Skeletal muscle tissue (tissue), 4 donors: ENCODE data around the gene RASGRF2. TPM values are rescaled to one million over a fixed set of nuclear protein-coding genes. Genes with fewer than 3 reads are reported as not detected.

Source experiments
- H3K27ac ChIP-seq: one replicate; pipeline ENCODE4 v1.7.0; 2013; ENCODE audit warnings: mild to moderate bottlenecking, low read depth, low read length, inconsistent platforms
- H3K27me3 ChIP-seq, 3 donors: one replicate each; pipeline ENCODE4 v1.7.0; 2013; ENCODE audit warnings: low read length in 3 of 3; ENCODE audit not compliant: control insufficient read depth in 3 of 3, insufficient read depth in 3 of 3
- H3K36me3 ChIP-seq, 3 donors: one replicate each; pipeline ENCODE4 v1.7.0; 2013; ENCODE audit warnings: low read length in 3 of 3; ENCODE audit not compliant: control insufficient read depth in 3 of 3, insufficient read depth in 3 of 3
- H3K4me1 ChIP-seq, 3 donors: one replicate each; pipeline ENCODE4 v1.7.0; 2013; ENCODE audit warnings: low read length in 3 of 3, mild to moderate bottlenecking in 3 of 3; ENCODE audit not compliant: control insufficient read depth in 3 of 3, insufficient read depth in 3 of 3
- H3K4me3 ChIP-seq, 3 donors: one replicate each; pipeline ENCODE4 v1.7.0; 2013; ENCODE audit warnings: low read length in 3 of 3
- H3K9ac ChIP-seq, 3 donors: one replicate each; pipeline ENCODE4 v1.7.0; 2013; ENCODE audit warnings: low read length in 3 of 3, mild to moderate bottlenecking in 3 of 3, moderate library complexity in 2 of 3, low read depth in 1 of 3
- H3K9me3 ChIP-seq, 3 donors: one replicate each; pipeline ENCODE4 v1.7.0; 2013; ENCODE audit warnings: low read length in 3 of 3; ENCODE audit not compliant: control insufficient read depth in 3 of 3
- total RNA-seq: library from RNA; depleted of rRNA; stranded (reverse); fragments of >200 nt; gene quantifications from one replicate; pipeline ENCODE4 v1.2.3, GENCODE V29; 2014
- donor health status: Osteomylitis.

RASGRF2 gene
- total RNA-seq, 1 donor from 2014 or later, result 1.0 TPM

- peaks cover 0 to 8% (median 7%) of the 10 kb centered on the region in 3 donors for H3K4me1 ChIP-seq
- H3K27ac ChIP-seq, result no peak overlapping the region
- H3K9ac ChIP-seq, result no peak overlapping the region
- no peaks in the 10 kb centered on the region for H3K9me3 ChIP-seq
- peaks cover 20 to 24% (median 24%) of the 10 kb centered on the region in 3 donors for H3K27me3 ChIP-seq
- no peaks in the 10 kb centered on the region for H3K36me3 ChIP-seq
- H3K4me3 ChIP-seq, result no peak overlapping the region
These were observed 2.7 kb downstream of the RASGRF2 start for GRCh38 chr5:80962630-80963520.

- Histone ChIP-seq H3K9ac (no peak overlapping the region), H3K36me3 (no peaks in the 10 kb centered on the region), H3K27me3 (peaks cover 18 to 24% (median 24%) of the 10 kb centered on the region in 3 donors), H3K9me3 (no peaks in the 10 kb centered on the region), H3K4me3 (no peak overlapping the region), H3K27ac (no peak overlapping the region), H3K4me1 (peaks cover 0 to 8% (median 7%) of the 10 kb centered on the region in 3 donors)
These were observed 3.3 kb downstream of the RASGRF2 start for GRCh38 chr5:80963521-80963895.

- no peaks in the 10 kb centered on the region for H3K36me3 ChIP-seq
- no peak overlapping the region for H3K4me3 ChIP-seq
- H3K4me1 ChIP-seq, result peaks cover 0 to 8% (median 7%) of the 10 kb centered on the region in 3 donors
- H3K9me3 ChIP-seq, result no peaks in the 10 kb centered on the region
- no peak overlapping the region for H3K9ac ChIP-seq
- peaks cover 18 to 23% (median 22%) of the 10 kb centered on the region in 3 donors for H3K27me3 ChIP-seq
- H3K27ac ChIP-seq, result no peak overlapping the region
These were observed 3.9 kb downstream of the RASGRF2 start for GRCh38 chr5:80963966-80964481.

- Histone ChIP-seq H3K9ac (no peak overlapping the region), H3K4me1 (peaks cover 0 to 8% (median 7%) of the 10 kb centered on the region in 3 donors), H3K9me3 (no peaks in the 10 kb centered on the region), H3K4me3 (no peak overlapping the region), H3K27me3 (peaks cover 14 to 19% (median 18%) of the 10 kb centered on the region in 3 donors), H3K27ac (no peak overlapping the region), H3K36me3 (no peaks in the 10 kb centered on the region)
These were observed 4.3 kb downstream of the RASGRF2 start for GRCh38 chr5:80964491-80964890.

GRCh38 chr5:80964919-80965318, 4.8 kb downstream of the RASGRF2 start:
- Histone ChIP-seq H3K36me3 (no peaks in the 10 kb centered on the region), H3K9me3 (no peaks in the 10 kb centered on the region), H3K4me3 (no peak overlapping the region), H3K27ac (no peak overlapping the region), H3K27me3 (peaks cover 10 to 14% (median 14%) of the 10 kb centered on the region in 3 donors), H3K9ac (no peak overlapping the region), H3K4me1 (peaks cover 0 to 5% (median 5%) of the 10 kb centered on the region in 3 donors)

GRCh38 chr5:80967500-80968181, 7.5 kb downstream of the RASGRF2 start:
- no peaks in the 10 kb centered on the region for H3K9me3 ChIP-seq
- peaks cover 0 to 6% (median 5%) of the 10 kb centered on the region in 3 donors for H3K27me3 ChIP-seq
- no peak overlapping the region for H3K9ac ChIP-seq
- no peak overlapping the region for H3K4me3 ChIP-seq
- H3K27ac ChIP-seq, result peak overlapping the region; percentile 27
- no peaks in the 10 kb centered on the region for H3K36me3 ChIP-seq
- H3K4me1 ChIP-seq, result no peaks in the 10 kb centered on the region

GRCh38 chr5:80973027-80973426, 12.9 kb downstream of the RASGRF2 start:
- Histone ChIP-seq H3K9me3 (no peaks in the 10 kb centered on the region), H3K27ac (no peak overlapping the region), H3K27me3 (no peaks in the 10 kb centered on the region), H3K36me3 (no peaks in the 10 kb centered on the region), H3K4me1 (peaks cover 0 to 3% (median 0%) of the 10 kb centered on the region in 3 donors), H3K4me3 (no peak overlapping the region), H3K9ac (no peak overlapping the region)

GRCh38 chr5:80975065-80975464, 14.9 kb downstream of the RASGRF2 start:
- Histone ChIP-seq H3K27ac (no peak overlapping the region), H3K9me3 (no peaks in the 10 kb centered on the region), H3K27me3 (no peaks in the 10 kb centered on the region), H3K9ac (no peak overlapping the region), H3K36me3 (no peaks in the 10 kb centered on the region), H3K4me1 (peaks cover 0 to 3% (median 0%) of the 10 kb centered on the region in 3 donors), H3K4me3 (no peak overlapping the region)

GRCh38 chr5:80976985-80977384, 16.8 kb downstream of the RASGRF2 start:
- no peaks in the 10 kb centered on the region for H3K36me3 ChIP-seq
- H3K27ac ChIP-seq, result no peak overlapping the region
- H3K4me1 ChIP-seq, result peaks cover 0 to 3% (median 0%) of the 10 kb centered on the region in 3 donors
- H3K4me3 ChIP-seq, result no peak overlapping the region
- no peaks in the 10 kb centered on the region for H3K9me3 ChIP-seq
- H3K9ac ChIP-seq, result no peak overlapping the region
- no peaks in the 10 kb centered on the region for H3K27me3 ChIP-seq

- Histone ChIP-seq H3K9ac (no peak overlapping the region), H3K36me3 (no peaks in the 10 kb centered on the region), H3K4me3 (no peak overlapping the region), H3K4me1 (peaks cover 0 to 3% (median 0%) of the 10 kb centered on the region in 3 donors), H3K27ac (no peak overlapping the region), H3K27me3 (no peaks in the 10 kb centered on the region), H3K9me3 (no peaks in the 10 kb centered on the region)
These were observed 17.6 kb downstream of the RASGRF2 start for GRCh38 chr5:80977764-80978163.
